Measurements from ENCODE around the gene ACAN. TPM values are rescaled to one million over a fixed set of nuclear protein-coding genes. Genes with fewer than 3 reads are reported as not detected.

ACAN gene
- total RNA-seq, 4 donors from 2014 or later = 0.38 TPM; not detected in 3

- no peak overlapping the region for H3K4me3 ChIP-seq
- DNase-seq = peak in 1 of 3 donors; percentile 20
- H3K27ac ChIP-seq = no peak overlapping the region
- H3K9me3 ChIP-seq = no peaks in the 10 kb centered on the region
- H3K27me3 ChIP-seq = peaks cover 0 to 14% of the 10 kb centered on the region in 2 donors
- TF ChIP-seq CTCF (IDR thresholded peaks at IDR 0.05) (no peak), POLR2A (IDR thresholded peaks at IDR 0.05) (no peak)
- no peaks in the 10 kb centered on the region for H3K36me3 ChIP-seq
- no peaks in the 10 kb centered on the region for H3K4me1 ChIP-seq
Measured at GRCh38 chr15:88805031-88805780, 2.0 kb downstream of the ACAN start.

- H3K9me3 ChIP-seq = no peaks in the 10 kb centered on the region
- no peaks in the 10 kb centered on the region for H3K36me3 ChIP-seq
- H3K4me1 ChIP-seq = no peaks in the 10 kb centered on the region
- H3K27ac ChIP-seq = no peak overlapping the region
- H3K4me3 ChIP-seq = no peak overlapping the region
- no peak for DNase-seq
- TF ChIP-seq CTCF (IDR thresholded peaks at IDR 0.05) (no peak), POLR2A (IDR thresholded peaks at IDR 0.05) (no peak)
- no peaks in the 10 kb centered on the region for H3K27me3 ChIP-seq
Measured at GRCh38 chr15:88810446-88810845, 7.2 kb downstream of the ACAN start.

- Histone ChIP-seq H3K4me3 (no peak overlapping the region), H3K9me3 (no peaks in the 10 kb centered on the region), H3K36me3 (no peaks in the 10 kb centered on the region), H3K27me3 (no peaks in the 10 kb centered on the region), H3K4me1 (no peaks in the 10 kb centered on the region), H3K27ac (no peak overlapping the region)
- DNase-seq = no peak
- no peak for TF ChIP-seq CTCF (IDR thresholded peaks at IDR 0.05)
- TF ChIP-seq POLR2A (IDR thresholded peaks at IDR 0.05) = no peak
Measured at GRCh38 chr15:88812133-88812532, 8.9 kb downstream of the ACAN start.

- DNase-seq = no peak
- no peak for TF ChIP-seq CTCF (IDR thresholded peaks at IDR 0.05)
- TF ChIP-seq POLR2A (IDR thresholded peaks at IDR 0.05) = no peak
- H3K4me1 ChIP-seq = no peaks in the 10 kb centered on the region
- no peak overlapping the region for H3K27ac ChIP-seq
- H3K36me3 ChIP-seq = no peaks in the 10 kb centered on the region
- no peaks in the 10 kb centered on the region for H3K27me3 ChIP-seq
- no peak overlapping the region for H3K4me3 ChIP-seq
- no peaks in the 10 kb centered on the region for H3K9me3 ChIP-seq
Measured at GRCh38 chr15:88813960-88814359, 10.7 kb downstream of the ACAN start.

GRCh38 chr15:88814393-88814792 lies 11.2 kb downstream of the ACAN start:
- Histone ChIP-seq H3K9me3 (no peaks in the 10 kb centered on the region), H3K36me3 (no peaks in the 10 kb centered on the region), H3K4me1 (no peaks in the 10 kb centered on the region), H3K4me3 (no peak overlapping the region), H3K27ac (no peak overlapping the region), H3K27me3 (no peaks in the 10 kb centered on the region)
- DNase-seq = no peak
- no peak for TF ChIP-seq CTCF (IDR thresholded peaks at IDR 0.05)
- TF ChIP-seq POLR2A (IDR thresholded peaks at IDR 0.05) = no peak
